SK-N-MC (cell line): ENCODE measurements around the gene NPTX1.

Source experiments
- EZH2 ChIP-seq: fragments of 200-600 bp; sonication (generic); IDR thresholded peaks from one replicate; pipeline ENCODE4 v1.6.1; 2017; ENCODE audit warnings: antibody characterized with exemption
- FOXP2 ChIP-seq: optimal IDR thresholded peaks from 2 replicates; pipeline ENCODE3; 2011; ENCODE audit warnings: mild to moderate bottlenecking, moderate library complexity; ENCODE audit not compliant: insufficient read depth; ENCODE audit errors: extremely low read length, control extremely low read depth
- POLR2AphosphoS5 ChIP-seq: IDR thresholded peaks from 2 replicates; pipeline ENCODE4 v1.6.1; 2012; ENCODE audit warnings: mild to moderate bottlenecking, low read depth, low read length, borderline replicate concordance

DNA sequence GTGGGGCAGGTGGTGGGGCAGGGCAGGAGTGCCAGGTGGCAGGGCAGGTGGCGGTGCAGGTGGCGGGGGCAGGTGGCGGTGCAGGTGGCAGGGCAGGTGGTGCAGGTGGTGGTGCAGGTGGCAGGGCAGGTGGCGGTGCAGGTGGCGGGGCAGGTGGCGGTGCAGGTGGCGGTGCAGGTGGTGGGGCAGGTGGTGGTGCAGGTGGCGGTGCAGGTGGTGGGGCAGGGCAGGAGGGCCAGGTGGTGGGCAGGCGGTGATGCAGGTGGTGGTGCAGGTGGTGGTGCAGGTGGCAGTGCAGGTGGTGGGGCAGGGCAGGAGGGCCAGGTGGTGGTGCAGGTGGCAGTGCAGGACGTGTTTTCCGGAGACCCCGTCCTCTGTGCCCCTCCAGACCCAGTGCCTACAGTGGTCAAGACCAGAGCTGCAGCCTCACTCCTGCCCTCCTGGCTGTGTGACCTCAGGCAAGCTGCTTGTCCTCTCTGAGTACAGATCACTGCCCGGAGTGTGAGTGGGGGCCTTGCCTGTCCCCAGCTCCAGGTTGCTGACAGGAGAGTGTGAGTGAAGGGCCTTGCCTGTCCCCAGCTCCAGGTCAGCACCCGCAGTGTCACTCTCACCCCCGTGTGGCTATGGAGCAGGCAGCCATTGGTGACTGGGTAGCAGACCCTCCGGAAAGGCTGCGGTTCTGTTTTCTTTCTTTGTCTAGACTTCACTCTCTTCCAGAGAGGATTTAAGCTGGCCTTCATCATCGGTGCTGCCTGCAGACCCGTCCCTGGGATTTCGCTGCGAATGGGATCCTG is 16.1 kb upstream of the NPTX1 start:
- TF ChIP-seq POLR2AphosphoS5 (no peak), EZH2 (no peak), FOXP2 (no peak)
